NT2/D1 (cell line): Measurements from ENCODE around the gene DDA1.

Experiments used
- YY1 ChIP-seq: IDR thresholded peaks from 2 replicates; pipeline ENCODE4 v1.6.1; 2011; ENCODE audit not compliant: insufficient read length, insufficient read depth
- ZNF274 ChIP-seq: IDR thresholded peaks from 2 replicates; pipeline ENCODE4 v1.6.1; 2011; ENCODE audit warnings: mild to moderate bottlenecking, low read depth, low read length

- TF ChIP-seq ZNF274 = no peak
- no peak for TF ChIP-seq YY1
Observed at GRCh38 chr19:17328517-17329365, 19.4 kb downstream of the DDA1 start.
